Measurements from ENCODE around the gene SHTN1.

Gene SHTN1

GRCh38 chr10:116833986-116834985, 170.7 kb downstream of the SHTN1 start:
- no peak for DNase-seq (ENCODE audit: low read depth in 2 of 2)

DNA sequence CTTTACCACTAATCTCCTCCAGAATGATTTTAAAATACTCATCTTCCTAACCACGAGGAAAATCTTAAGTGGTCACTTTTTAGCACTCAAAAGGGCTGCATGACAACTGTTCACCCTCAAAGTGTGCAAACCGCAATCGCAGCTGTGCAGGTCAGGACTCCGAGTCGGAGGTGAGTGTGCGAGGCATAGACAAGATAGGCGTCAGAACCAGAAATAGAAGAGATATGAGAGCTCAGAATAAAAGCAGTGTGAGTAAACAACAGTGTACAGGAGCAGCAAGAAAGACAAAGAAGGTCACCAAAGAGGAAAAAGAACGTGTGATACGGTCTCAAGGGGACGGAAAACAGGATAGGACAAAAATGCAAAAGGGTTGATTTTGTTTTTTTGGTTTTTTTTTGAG, 173.2 kb downstream of the SHTN1 start:
- DNase-seq (ENCODE audit: low read depth in 2 of 2): no peak

All from stimulated activated CD8-positive, alpha-beta memory T cell treated with anti-CD3 and anti-CD28 coated beads, Interleukin-2, amount 100 ng/mL, for 1 hour (primary cell).